ENCODE results near the gene FOXF2. TPM values are rescaled to one million over a fixed set of nuclear protein-coding genes. Genes with fewer than 3 reads are reported as not detected.

Gene FOXF2
- total RNA-seq, 6 experiments from 2014 or later = 15.4 to 31.8 (median 29.5) TPM

DNA sequence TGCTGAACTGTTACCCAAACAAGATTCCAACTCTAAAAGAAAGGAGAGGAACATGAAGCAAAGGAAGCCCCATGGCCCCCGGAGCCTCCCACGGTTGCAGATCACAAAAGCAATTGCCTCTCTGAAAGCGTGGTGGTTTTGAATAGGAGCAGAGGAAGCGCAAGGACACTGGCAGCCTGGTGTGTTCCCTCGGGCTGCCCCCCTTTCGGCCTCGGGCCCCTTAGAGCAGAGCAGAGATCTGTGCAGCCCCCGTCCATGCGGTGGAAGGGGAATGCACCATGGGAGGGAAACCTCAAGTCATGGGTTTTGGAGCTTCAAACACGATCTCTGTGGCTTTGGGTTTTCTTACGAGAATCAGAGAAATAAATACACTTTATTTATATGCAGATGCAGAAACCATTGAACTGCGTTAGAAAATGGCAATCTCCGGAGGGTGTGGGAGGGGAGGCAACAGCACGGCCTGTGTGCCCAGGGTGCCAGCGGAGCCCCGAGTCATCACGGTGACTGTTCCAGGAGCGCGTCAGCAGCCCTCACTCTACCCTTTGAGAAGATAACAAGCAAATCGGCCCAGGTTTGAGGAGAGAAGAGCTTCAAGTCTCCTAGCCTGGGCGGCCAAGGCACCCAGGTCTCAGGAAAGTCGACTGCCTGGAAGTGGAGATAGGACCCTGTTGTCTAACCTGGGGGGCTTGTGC is 20.5 kb downstream of the FOXF2 start:
- Mint-ChIP-seq H3K27me3 (ENCODE audit: insufficient read depth) (peaks cover 7% of the 10 kb centered on the region), H3K9me3 (no peaks in the 10 kb centered on the region), H3K36me3 (ENCODE audit: low read depth) (no peaks in the 10 kb centered on the region), H3K27ac (no peak overlapping the region), H3K4me1 (ENCODE audit: low read depth) (peaks cover 20% of the 10 kb centered on the region), H3K4me3 (no peak overlapping the region)
- no peak for TF ChIP-seq CTCF (IDR thresholded peaks at IDR 0.05)
- DNase-seq = no peak

DNA sequence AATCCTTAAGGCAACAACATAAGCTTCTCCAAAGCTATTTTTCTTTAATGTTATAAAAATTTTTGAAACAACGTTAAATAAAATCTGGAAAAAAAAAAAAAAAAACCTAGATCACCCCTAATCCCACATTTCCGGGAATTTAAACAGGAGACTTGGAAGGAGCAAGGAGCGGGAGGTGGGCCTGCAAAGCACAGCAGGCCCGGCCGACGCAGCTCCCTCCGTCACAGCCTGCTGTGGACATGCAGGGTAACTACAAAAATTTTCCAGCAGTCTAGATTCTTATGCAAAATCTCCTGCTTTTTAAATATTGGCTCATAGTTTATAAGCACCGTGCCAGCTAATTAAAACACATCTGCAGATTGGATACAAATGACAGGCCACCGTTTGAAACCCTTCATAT is 23.5 kb downstream of the FOXF2 start:
- no peaks in the 10 kb centered on the region for H3K9me3 Mint-ChIP-seq

DNA sequence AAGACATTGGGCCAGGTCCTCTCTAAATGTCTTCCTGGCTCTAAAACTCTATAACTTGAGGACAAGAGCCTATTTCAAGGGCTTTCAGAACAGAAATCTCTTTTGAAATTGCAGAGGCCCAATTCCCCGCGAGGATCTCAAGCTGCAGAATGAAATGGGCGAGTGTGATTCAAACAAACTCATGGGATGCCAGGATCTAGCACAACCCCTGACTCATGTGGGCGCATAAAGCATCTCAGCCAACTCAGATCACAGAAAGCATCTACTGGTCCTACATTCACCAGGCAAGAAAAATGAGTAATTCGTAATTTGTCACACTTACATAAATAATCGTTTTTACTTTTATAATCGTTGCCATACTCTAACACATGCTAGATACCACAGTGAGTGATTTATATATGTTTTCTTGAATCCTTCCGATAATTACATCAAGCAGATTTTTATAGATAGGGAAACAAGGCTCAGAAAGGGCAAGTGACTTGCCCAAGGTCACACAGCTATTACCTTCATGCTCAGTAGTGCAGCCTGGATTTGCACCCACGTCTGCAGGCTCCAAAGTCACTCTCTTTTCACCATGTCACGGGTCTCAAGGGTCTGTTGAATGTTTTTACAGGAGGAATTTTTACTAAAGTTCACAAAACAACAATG is 26.2 kb downstream of the FOXF2 start:
- Mint-ChIP-seq H3K36me3 (ENCODE audit: low read depth) (no peaks in the 10 kb centered on the region), H3K4me3 (no peak overlapping the region), H3K27me3 (ENCODE audit: insufficient read depth) (peaks cover 23% of the 10 kb centered on the region), H3K4me1 (ENCODE audit: low read depth) (no peaks in the 10 kb centered on the region), H3K9me3 (no peaks in the 10 kb centered on the region; the same call in 1 of the 2 replicates), H3K27ac (no peak overlapping the region)
- DNase-seq = no peak
- TF ChIP-seq CTCF (IDR thresholded peaks at IDR 0.05) = no peak

More for the DNA sequence above, 23.5 kb downstream of the FOXF2 start:
- no peak overlapping the region for H3K4me3 Mint-ChIP-seq
- no peak for DNase-seq
- TF ChIP-seq CTCF (IDR thresholded peaks at IDR 0.05) = no peak
- no peaks in the 10 kb centered on the region for H3K36me3 Mint-ChIP-seq (ENCODE audit: low read depth)
- H3K4me1 Mint-ChIP-seq (ENCODE audit: low read depth) = peaks cover 4% of the 10 kb centered on the region
- H3K27ac Mint-ChIP-seq = no peak overlapping the region
- H3K27me3 Mint-ChIP-seq (ENCODE audit: insufficient read depth) = peaks cover 23% of the 10 kb centered on the region

- no peaks in the 10 kb centered on the region; the same call in 1 of the 2 replicates for H3K9me3 Mint-ChIP-seq
- DNase-seq = no peak
- TF ChIP-seq CTCF (IDR thresholded peaks at IDR 0.05) = no peak
- H3K4me1 Mint-ChIP-seq (ENCODE audit: low read depth) = no peaks in the 10 kb centered on the region
- H3K4me3 Mint-ChIP-seq = no peak overlapping the region
- H3K36me3 Mint-ChIP-seq (ENCODE audit: low read depth) = no peaks in the 10 kb centered on the region
- no peak overlapping the region for H3K27ac Mint-ChIP-seq
- H3K27me3 Mint-ChIP-seq (ENCODE audit: insufficient read depth) = peaks cover 23% of the 10 kb centered on the region
These were observed 26.9 kb downstream of the FOXF2 start for GRCh38 chr6:1416191-1416760.

DNA sequence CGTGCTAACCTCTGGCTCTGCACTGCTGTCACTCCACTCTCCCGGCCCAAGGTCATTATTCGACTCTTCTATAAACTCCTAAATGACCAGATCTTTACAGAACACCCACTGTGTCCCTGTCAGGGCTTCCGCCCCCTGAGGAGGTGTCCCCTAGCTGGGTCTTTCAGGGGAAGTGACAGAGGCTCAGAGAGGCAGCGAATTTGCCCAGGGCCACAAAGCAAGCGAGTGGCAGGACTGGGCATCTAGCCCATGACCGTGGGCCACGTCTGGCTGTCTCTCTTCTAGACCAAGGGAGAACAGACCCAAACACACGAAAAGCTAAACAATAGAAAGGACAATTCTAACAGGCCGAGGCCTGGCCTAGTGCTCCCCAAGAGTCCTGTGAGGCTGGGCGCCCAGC is 27.4 kb downstream of the FOXF2 start:
- no peak overlapping the region for H3K27ac Mint-ChIP-seq
- no peak overlapping the region for H3K4me3 Mint-ChIP-seq
- no peak for TF ChIP-seq CTCF (IDR thresholded peaks at IDR 0.05)
- H3K27me3 Mint-ChIP-seq (ENCODE audit: insufficient read depth) = peaks cover 23% of the 10 kb centered on the region
- H3K36me3 Mint-ChIP-seq (ENCODE audit: low read depth) = no peaks in the 10 kb centered on the region
- H3K9me3 Mint-ChIP-seq = no peaks in the 10 kb centered on the region; the same call in 1 of the 2 replicates
- H3K4me1 Mint-ChIP-seq (ENCODE audit: low read depth) = no peaks in the 10 kb centered on the region
- DNase-seq = no peak
